GM12892 (cell line): ENCODE measurements around the gene MZT2B.
A peak's percentile ranks its signal among the peaks of the same experiment; 100 is the strongest.
"Not testable (repeated sequence)": the region's sequence is repeated elsewhere in the genome, so short reads cannot be mapped to it uniquely, and the experiment has no call there.

Experiments
- DNase-seq: peaks from one replicate; pipeline ENCODE4 v3.0.0; 2011; ENCODE audit not compliant: insufficient read length
- FAIRE-seq: peaks from 2 replicates; lab custom pipeline; 2011; peaks lifted over from hg19 to GRCh38; lab: Jason Lieb, UNC
- POLR2A ChIP-seq: IDR thresholded peaks from 2 replicates; pipeline ENCODE4 v1.6.1; 2011; ENCODE audit warnings: low read depth, low read length, control low read depth
- POLR2AphosphoS5 ChIP-seq: IDR thresholded peaks from 2 replicates; pipeline ENCODE4 v1.6.1; 2011; ENCODE audit warnings: low read depth, low read length, control low read depth
- TAF1 ChIP-seq: IDR thresholded peaks from 2 replicates; pipeline ENCODE4 v1.6.1; 2011; ENCODE audit warnings: low read depth, mild to moderate bottlenecking, control low read depth, low read length, borderline replicate concordance

MZT2B gene

DNA sequence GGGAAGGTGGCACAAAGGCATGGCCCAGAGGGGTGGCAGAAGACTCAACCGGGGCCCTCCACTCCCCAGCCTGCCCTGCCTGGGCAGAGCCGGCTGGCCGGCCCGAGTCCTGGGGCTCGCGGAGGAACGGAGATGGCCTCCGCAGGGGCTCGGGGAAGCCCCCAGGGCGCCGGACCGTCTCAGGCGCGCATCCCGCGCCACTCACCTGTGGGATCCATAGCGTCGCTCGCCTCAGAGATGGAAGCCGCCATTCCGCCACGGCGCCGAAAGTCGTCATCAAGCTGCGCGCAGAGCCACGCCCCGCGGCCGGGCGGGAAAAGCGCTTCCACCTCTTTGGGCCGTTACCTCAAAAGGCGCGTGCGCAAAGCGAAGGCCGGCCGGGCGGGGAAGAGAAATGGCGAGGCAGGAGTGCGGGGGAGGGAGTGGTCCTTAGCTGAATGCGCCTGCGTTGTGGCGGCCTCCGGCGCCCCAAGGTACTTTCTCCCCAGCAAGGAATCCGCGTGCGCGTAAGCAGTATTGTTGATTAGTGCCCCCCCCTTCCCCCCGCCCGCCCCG lies 660 bp upstream of the MZT2B start, which contains the start of gene SMPD4:
Gene SMPD4 (minus strand): TSS at position 278 of the 555 bp plus-strand sequence. CDS start 5,010 bp downstream, outside the sequence.
- peak; percentile 57 for TF ChIP-seq TAF1
- peak; percentile 62 for TF ChIP-seq POLR2A
- no peak for TF ChIP-seq POLR2AphosphoS5
- DNase-seq (peak; percentile 74), FAIRE-seq (peak; percentile 97)

DNA sequence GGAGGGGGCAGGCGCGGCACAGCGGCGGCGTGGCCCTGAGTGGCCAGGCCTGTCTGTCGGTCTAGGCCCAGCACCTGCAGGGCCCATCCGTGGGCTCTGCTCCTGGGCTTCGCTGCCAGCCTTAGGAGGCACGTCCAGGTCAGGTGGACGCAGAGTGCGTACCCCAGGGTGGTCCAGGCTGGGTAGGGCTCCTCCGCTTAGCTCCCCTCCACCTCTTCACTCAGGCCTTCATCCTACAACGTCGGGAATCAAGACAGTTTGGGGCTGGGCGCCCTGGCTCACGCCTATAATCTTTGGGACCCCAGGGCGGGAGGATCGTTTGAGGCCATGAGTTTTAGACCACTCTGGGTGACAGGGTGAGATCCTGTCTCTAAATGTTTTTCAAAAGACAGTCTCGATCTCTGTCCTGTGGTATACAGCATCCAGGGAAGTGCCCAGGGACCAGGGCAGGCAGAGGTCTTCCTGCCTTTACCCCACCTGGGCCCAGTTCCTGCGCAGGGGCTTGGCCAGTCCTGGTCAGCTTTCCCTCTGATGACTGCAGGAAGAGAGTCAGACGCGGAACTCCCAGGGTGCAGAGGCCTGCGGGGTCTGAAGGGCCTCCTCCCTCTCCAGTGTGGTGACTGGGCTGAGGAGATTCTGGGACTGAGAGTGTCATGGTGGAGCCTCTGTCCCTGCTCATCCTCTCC lies 907 bp downstream of the MZT2B start:
- FAIRE-seq, DNase-seq: not testable (repeated sequence)

DNA sequence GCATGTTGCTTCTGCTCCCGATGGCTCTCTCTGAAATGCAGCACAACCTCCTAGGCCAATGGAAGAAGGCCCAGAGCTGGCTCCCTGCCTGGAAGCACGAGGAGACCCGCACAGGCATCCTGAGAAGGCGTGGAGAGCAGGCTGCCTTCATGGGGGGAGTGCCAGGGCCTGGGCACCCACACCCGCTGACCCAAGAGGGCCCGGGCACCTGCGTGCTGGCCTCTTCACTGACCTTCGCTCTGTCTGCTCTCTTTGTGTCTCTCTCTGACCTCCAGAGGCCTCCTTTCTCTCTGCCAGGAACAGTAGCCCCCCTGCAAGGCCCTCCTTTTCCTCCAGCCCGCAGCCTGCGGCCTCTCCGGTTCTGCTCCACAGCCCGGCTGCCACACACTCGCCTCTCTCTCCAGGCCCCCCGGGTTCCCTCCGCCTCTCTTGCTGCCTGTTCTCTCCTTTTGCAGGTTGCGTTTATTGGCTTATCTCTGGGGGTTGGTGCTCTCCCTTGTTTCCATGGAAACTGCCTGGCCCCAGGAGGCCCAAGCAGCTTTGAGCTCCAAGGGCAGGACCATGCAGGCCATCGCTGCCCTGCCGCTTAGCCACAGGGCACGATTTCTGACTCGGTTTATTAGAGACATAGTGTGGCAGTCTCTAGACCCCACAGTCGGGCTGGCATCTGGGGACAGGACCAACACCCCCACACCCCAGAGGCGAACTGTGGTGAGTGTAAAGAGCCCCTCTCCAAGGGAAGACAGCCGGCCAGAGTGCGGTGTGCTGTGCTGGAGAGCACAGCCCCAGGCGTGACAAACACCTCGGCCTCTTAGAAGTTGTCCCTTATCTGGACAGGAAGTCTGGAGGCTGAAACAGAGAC lies 1.7 kb downstream of the MZT2B start:
- FAIRE-seq (no peak), DNase-seq (no peak)
- TF ChIP-seq POLR2A (no peak), TAF1 (no peak), POLR2AphosphoS5 (no peak)

DNA sequence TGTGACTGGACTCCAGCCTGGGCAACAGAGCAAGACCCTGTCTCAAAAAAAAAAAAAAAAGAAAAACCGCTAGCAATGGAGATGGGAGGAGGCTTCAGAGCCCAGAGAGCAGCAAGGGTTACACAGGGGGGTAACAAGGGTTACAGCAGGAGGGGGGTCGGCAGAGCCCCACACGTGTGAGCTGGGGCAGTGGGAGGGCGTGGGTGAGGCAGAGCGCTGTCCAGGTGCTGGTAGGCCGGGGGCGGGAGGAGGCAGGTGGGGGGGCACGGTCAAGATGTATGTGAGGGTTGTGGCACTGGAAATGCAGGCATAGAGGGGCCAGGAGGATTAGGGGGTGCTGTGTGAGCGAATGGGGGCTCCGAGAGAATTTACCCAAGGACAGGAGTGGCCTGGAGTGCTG lies 3.4 kb downstream of the MZT2B start:
- FAIRE-seq (no peak), DNase-seq (no peak)
- TF ChIP-seq TAF1 (no peak), POLR2A (no peak), POLR2AphosphoS5 (no peak)

DNA sequence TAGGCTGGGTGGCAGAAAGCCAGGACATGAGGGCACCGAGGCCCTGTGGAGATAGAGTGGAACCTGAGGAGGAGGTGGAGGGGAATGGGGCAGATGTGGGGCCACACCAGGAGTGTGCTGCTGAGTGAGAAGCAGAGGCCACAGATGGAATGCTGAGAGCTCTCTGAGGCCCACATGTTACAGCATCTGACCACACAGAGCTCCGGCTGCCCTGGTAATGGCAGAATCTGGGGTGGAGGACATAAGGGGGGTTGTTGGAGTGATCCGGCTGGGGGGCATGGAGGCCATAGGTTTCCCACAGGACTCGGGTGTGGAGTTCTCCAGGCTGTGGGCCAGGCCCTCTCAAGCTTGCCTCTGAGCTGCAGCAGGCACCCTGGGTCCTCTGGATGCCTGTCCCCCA lies 3.8 kb downstream of the MZT2B start:
- DNase-seq (no peak), FAIRE-seq (no peak)
- TF ChIP-seq TAF1 (no peak), POLR2A (no peak), POLR2AphosphoS5 (no peak)

DNA sequence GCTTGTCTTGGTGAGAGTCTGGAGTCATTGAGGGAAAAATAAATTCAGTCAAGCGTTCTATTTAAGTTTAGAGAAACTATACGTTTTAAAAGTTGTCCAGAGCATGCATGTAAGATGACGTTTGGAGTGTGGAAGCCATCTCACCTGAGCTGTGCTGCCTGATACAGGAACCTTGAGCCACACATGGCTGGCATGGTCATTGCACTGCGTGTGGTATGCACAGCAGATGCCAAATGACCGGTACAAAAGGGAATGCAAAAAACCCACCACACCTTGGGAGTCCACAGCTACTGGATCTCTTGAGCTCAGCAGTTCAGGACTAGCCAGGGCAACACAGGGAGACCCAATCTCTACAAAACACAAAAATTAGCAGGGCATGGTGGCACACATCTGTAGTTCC lies 4.3 kb downstream of the MZT2B start:
- TF ChIP-seq POLR2A (no peak), TAF1 (no peak), POLR2AphosphoS5 (no peak)
- FAIRE-seq: no peak
- DNase-seq: no peak

DNA sequence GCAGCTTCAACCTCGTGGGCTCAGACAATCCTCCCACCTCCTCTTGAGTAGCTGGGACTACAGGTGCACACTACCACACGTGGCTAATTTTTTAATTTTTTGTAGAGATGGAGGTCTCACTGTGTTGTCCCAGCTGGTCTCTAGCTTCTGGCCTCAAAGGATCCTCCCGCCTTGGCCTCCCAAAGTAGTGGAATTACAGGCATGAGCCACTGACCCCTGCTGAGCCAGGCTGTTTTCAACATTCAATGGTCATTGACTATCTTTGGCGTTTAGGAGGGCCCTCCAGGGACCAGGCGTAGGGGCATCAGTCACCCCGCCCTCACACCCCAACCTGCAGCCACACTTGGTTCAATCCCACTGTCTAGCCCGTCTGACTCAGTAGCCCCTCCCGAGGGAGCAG lies 5.2 kb downstream of the MZT2B start:
- FAIRE-seq: no peak
- no peak for DNase-seq
- TF ChIP-seq TAF1 (no peak), POLR2A (no peak), POLR2AphosphoS5 (no peak)

DNA sequence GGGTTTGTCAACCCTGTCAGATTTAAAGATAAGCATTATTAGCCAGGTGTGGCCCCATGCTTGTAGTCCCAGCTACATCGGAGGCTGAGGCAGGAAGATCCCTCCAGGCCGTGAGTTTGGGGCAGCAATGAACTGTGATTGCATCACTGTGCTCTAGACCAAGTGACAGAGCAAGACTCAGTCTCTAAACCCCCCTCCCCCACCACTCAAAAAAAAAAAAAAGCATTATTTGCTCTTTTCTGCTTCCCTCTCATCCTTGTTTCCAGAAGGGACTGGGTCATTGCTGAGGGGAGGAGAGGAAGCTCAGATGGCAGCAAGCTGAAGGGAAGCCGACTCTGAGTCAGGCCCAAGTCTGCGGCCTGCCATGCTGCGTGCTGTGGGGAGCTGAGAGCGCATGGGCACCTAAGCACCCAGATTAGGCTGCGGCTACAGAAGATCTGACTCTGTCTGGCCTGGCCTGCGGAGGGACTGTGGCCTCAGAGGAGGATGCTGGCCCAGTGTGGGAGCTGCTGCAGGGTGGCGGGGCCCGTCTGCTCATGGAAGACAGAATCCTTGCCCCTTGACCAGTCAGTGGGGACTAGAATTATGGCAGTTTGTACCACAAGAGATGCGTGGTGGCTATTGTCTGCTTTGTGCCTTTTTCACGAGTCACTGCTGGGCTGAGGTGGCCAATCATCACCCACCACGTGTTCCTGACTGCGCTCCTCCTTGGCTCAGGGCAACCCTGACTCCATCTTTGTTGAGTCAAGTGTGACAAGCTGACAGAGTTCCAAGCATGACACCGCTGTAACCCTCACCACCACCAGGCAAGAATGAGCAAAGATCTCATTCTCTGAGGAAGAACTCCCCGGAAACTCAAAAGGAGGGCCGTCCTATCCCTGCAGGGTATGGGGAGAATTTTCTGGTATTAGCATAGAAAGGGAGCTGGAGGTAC lies 6.1 kb downstream of the MZT2B start:
- FAIRE-seq: peak; percentile 56
- DNase-seq: not testable (repeated sequence)

DNA sequence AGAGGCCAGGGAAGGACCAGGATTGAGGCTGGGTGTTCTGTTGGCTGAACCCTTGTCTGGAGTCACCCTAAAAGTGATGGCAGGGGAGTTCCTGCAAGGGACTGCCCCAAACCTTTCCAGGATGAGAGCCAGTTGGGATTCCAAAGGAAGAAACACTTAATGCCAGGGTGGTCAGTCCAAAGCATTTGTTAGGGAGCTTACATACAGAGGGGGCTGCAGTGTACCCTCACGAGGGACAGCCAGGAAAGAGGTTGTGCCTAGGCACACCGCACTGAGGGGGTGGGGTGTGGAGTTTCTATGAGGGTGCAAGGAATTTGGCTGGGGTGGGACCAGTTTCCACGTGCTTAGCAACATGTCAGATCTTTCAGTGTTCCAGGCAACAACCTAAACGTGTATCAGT lies 6.9 kb downstream of the MZT2B start:
- DNase-seq, FAIRE-seq: not testable (repeated sequence)

DNA sequence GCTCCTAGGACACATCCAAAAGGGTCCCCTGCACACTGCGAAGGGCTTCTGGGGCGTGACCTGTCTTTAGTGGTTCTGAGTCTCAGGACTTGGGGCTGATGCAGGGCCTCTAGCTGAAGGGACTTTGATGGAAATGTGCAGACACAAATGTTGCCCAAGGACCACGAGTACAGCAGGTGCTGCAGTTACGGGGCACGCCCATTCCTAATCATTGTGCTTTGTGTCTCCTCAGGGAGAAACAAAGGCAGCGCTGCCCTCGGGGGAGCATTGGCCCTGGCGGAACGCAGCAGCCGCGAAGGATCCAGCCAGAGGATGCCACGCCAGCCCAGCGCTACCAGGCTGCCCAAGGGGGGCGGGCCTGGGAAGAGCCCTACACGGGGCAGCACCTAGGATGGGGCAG lies 8.2 kb downstream of the MZT2B start:
- no peak for FAIRE-seq
- no peak for TF ChIP-seq POLR2A
- TF ChIP-seq POLR2AphosphoS5: no peak
- no peak for TF ChIP-seq TAF1
- DNase-seq: no peak

DNA sequence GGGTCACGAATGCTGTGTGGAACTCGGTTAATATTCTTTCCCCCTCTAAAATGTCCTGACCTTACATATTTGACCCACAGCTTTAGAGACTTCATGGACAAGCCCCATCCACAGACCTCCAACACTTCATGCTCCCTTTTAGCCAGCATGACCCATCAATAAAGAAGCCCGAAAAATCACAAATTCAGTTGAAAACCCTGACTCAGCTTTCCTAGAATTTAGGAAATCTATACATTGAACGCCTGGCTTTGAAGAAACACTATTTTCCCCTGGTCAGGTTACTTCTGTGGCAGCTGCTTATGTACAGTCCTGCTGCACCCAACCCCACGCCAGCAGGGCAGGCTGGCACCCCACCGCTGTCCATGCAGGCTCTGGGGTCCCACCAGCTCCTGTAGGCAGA lies 9.3 kb downstream of the MZT2B start:
- not testable (repeated sequence) for FAIRE-seq, DNase-seq

DNA sequence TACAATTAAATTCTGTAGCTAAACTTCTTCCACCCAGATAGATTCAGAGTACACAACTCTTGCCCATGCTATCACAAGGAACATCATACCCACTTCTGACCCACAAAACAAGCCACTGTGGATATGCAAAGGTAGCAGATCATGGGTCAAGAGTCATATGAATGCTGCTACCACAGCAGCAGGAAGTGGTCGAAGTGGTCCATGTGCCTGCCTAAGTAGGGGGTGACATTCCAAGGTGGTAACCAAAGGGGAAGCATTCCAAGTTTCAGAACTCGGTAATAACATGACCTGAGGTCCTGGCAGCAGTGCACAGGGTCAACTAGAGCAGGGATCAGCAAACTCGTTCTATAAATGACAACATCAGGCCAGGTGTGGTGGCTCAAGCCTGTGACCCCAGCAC lies 10.4 kb downstream of the MZT2B start:
- FAIRE-seq, DNase-seq: not testable (repeated sequence)

DNA sequence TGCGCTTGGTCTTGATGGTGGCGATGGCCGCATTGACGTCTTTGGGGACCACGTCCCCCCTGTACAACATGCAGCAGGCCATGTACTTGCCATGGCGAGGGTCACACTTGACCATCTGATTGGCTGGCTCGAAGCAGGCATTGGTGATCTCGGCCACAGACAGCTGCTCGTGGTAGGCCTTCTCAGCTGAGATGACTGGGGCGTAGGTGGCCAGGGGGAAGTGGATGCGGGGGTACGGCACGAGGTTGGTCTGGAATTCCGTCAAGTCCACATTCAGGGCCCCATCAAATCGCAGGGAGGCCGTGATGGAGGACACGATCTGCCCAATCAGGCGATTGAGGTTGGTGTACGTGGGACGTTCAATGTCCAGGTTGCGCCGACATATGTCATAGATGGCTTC lies 11.8 kb downstream of the MZT2B start:
- FAIRE-seq, DNase-seq: not testable (repeated sequence)

DNA sequence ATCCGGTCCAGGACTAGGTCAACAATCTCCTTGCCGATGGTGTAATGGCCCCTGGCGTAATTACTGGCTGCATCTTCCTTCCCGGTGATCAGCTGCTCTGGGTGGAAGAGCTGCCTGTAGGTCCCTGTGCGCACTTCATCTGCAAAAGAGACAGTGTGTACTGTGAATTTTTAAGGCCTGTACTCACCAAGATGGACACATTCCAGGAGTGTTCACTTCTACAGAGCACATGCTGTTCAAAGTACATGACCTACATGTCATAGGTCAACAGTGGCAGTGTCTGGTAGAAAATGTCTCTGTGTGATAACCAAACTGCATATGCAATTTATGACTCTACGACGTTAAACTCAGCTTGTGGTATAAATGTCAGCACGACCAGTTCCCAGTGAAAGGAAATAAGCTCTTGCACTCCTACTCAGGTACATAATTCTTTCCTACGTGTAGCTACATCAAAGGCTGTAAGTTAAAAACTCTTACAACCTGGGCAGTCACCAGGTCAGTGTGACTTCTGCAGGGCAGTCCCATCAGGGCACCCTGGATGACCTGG lies 13.1 kb downstream of the MZT2B start:
- DNase-seq, FAIRE-seq: not testable (repeated sequence)

DNA sequence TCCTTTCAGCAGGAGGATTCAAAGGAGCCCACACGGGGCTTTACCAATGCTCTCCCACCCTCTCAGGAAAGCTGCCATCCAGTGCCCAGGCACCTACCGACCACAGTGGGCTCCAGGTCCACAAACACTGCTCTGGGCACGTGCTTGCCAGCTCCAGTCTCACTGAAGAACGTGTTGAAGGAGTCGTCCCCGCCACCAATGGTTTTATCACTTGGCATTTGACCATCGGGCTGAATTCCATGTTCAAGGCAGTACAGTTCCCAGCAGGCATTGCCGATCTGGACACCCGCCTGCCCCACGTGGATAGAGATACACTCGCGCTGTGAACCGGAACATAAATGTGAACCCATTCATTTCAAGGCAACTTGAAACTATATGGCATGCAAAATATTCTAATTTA lies 14.0 kb downstream of the MZT2B start:
- not testable (repeated sequence) for DNase-seq, FAIRE-seq
